ENCODE results near the gene TIPIN.
A peak's percentile ranks its signal among the peaks of the same experiment; 100 is the strongest.
"Not testable (repeated sequence)": the region's sequence is repeated elsewhere in the genome, so short reads cannot be mapped to it uniquely, and the experiment has no call there.

Gene TIPIN

DNA sequence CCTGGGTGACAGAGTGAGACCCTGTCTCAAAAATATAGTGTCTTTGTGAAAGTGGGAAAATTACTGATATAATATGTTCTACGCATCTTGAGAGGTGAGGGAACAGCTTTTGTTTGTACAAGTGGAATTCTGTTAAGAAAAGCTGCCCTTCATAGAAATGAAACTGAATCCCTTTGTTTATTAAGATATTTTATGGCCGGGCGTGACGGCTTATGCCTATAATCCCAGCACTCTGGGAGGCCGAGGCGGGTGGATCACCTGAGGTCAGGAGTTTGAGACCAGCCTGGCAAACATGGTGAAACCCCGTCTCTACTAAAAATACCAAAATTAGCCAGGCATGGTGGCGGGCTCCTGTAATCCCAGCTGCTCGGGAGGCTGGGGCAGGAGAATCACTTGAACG is 52.1 kb downstream of the TIPIN start:
- not testable (repeated sequence) for FAIRE-seq; DNase-seq (ENCODE audit: insufficient read length, low spot score)

- FAIRE-seq (no peak), DNase-seq (ENCODE audit: insufficient read length, low spot score) (no peak)
Observed at GRCh38 chr15:66302489-66303278, 53.8 kb downstream of the TIPIN start.

GRCh38 chr15:66298803-66299251 is 57.7 kb downstream of the TIPIN start:
- FAIRE-seq: no peak

GRCh38 chr15:66296186-66296585 is 60.3 kb downstream of the TIPIN start:
- DNase-seq (ENCODE audit: insufficient read length, low spot score): no peak
- FAIRE-seq: no peak

More at GRCh38 chr15:66298803-66299251, 57.7 kb downstream of the TIPIN start:
- no peak for DNase-seq (ENCODE audit: insufficient read length, low spot score)

- FAIRE-seq: no peak
- peak; percentile 21 for DNase-seq (ENCODE audit: insufficient read length, low spot score)
Observed at GRCh38 chr15:66294932-66295235, 61.6 kb downstream of the TIPIN start.

DNA sequence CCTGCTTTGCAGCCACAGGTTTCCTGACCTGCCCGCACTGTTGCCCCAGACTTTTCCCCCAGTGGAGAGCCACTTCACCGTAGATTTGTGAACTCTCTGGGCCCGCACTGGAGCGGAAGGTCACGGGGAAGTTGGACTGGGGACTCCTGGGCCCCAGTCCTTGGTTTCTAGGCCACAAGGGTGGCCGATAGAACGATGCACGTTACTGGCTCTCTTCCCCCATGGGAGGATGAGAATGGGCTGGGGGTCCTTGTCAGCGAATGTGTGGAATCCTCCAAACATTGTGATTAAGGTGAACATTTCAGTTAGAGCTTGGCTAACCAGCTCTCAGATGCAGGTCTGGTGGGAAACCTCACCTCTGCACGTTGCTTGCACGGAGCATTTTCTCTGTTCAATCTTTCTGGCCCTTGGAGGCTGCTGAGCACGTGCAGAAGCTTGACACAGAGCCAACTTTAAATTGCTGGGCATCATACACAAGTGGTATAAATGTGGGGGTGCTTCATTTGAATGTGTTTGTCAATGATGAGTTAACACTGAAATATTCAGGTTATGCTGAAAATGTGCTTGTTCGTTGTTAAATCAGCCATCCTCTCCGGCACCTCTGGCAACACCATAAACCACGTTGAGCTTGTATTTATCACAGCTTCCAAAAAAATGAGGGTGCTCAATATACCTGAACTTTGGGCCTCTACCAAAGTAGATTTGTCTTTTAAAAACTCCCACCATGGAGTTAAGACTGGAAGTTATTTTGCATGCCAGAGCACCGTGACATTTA is 62.1 kb downstream of the TIPIN start:
- DNase-seq (ENCODE audit: insufficient read length, low spot score): peak; percentile 75
- no peak for FAIRE-seq

- no peak for FAIRE-seq
Observed at GRCh38 chr15:66293419-66294156, 62.9 kb downstream of the TIPIN start, which contains the start of gene DIS3L. Gene DIS3L (plus strand): TSS chr15:66293568. CDS start chr15:66293597, 29 bp downstream.

DNA sequence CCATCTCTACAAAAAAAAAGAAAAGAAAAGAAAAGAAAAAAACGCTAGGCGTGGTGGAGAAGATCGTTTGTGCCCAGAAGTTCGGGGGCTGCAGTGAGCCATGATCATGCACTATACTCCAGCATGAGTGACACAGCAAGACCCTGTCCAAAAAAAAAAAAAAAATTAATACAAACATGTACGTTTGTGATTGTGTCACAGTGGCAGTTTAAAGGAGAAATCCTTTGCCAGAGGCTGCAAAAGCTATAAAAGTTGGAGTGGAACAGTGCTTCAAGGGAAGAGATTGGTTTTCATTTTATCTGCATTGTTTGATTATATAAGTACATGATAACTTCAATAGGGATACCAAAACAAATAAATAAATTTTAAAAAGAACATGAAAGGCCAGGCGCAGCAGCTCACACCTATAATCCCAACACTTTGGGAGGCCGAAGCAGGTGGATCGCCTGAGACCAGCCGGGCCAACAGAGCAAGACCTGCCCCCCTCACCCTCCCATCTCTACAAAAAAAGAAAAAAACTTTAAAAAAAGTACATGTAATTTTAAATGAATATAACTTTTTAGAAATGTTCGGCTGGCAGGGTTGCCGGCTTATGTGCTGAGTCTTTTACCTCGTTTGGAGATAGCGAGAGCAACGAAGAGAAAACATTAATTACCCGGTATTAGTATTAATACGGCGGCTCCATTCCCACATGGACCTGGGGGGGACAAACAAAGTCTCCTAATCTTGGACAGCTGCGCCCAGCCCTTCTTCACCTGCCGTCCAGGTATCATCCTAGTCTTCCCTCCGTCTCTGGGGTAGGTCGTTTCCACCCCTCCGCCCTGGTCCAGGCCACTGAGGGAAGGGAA is 63.7 kb downstream of the TIPIN start:
- FAIRE-seq: no peak
- DNase-seq (ENCODE audit: insufficient read length, low spot score): no peak

More at GRCh38 chr15:66293419-66294156, 62.9 kb downstream of the TIPIN start, which contains the start of gene DIS3L:
- DNase-seq (ENCODE audit: insufficient read length, low spot score): peak; percentile 53

DNA sequence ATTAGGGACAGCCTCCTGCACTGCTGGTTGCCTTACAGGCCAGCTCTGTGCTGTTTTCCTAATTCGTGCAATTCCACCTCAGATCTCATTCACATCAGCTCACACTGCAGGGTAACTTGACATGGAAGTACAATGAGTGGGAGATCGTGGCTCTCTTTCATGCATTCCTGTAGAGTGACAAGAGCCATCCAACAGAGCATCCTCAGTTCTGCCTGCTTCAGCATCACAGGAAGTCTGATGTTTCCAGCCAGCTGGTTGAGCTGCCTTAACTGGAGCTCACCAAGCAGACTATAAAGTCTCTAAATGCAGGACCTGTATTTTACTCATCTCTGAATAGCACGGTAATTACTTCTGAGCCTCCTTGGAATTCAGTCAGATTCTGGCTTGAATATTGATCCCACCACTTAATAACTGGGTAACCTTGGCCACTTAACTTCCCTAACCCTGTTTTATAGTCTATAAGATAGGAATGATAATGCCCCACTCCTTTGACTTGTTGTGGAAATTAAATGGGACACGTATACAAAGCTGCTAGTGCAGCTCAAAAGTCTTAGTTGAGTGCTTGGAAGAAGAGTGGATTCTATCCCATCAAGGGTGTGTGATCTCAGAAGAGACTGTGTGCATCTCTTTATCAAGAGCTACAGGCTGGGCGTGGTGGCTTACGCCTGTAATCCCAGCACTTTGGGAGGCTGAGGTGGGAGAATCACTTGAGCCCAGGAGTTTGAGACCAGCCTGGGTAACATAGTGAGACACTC is 64.5 kb downstream of the TIPIN start:
- no peak for FAIRE-seq
- DNase-seq (ENCODE audit: insufficient read length, low spot score): no peak

- FAIRE-seq (no peak), DNase-seq (ENCODE audit: insufficient read length, low spot score) (no peak)
Observed at GRCh38 chr15:66290518-66290917, 66.0 kb downstream of the TIPIN start.

GRCh38 chr15:66290007-66290406 is 66.5 kb downstream of the TIPIN start:
- DNase-seq (ENCODE audit: insufficient read length, low spot score) (no peak), FAIRE-seq (no peak)

DNA sequence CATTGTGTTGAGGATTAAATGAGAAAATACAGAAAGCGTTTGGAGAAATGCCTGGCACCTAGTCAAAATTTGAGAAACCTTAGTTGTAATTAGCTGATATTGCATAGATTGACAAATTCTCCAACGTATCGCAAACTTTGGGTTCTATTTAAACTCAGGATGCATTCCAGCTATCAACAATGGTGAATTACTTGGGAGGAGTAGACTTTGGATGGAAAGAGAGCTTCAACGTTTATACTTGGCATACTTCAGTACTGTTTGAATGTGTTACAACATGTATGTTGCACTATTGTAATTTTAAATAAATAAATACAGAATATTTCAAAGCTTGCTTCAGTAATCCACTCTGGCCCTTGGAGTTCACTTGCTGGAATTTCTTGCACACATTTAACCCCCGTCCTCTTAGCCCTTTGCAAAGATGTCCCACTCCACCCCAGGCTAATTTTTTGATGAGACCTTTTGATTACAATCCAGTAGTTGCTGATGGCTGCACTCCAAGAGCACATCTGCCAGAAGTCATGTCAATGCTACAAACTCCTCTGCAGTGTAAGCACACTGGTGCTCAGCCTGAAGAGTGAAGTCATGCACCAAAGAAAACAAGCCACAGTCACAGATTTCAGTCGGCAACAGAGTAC is 67.8 kb downstream of the TIPIN start:
- FAIRE-seq (no peak), DNase-seq (ENCODE audit: insufficient read length, low spot score) (no peak)

GRCh38 chr15:66288093-66288492 is 68.4 kb downstream of the TIPIN start:
- DNase-seq (ENCODE audit: insufficient read length, low spot score): no peak
- FAIRE-seq: no peak

DNA sequence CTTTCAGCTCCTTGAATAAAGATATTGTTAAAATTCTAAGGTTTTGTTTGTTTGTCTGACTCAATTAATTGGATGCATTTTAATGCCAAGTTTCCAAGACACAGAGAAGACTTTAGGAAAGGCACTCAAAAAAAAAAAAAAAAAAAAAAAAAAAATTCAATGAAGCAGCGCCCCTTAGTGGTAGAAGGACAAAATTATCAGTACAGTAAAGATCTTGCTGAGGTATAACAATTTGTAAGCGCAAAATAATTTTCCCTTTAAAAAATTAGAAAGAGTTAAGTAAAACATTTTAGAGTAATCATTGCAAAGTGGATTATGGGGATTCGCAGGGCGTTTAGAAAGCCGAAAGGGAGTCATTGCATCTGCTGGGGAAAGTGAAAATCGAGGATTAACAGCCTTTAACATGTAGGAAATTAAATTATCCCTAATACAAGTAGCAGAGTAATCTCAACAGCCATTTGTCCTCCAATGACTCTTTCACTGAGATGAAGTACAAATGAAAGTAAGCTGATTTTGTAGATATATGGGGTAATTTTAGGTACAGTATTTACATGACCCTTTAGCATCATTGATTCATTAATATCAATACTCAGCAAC is 68.9 kb downstream of the TIPIN start:
- FAIRE-seq (no peak), DNase-seq (ENCODE audit: insufficient read length, low spot score) (no peak)
